PC-3 (cell line): ENCODE data around the gene TMEM140.

Experiments
- EZH2phosphoT487 ChIP-seq: fragments of 300-600 bp; sonication (generic); IDR thresholded peaks from 2 replicates; pipeline ENCODE4 v1.6.1; 2018; ENCODE audit warnings: mild to moderate bottlenecking, antibody characterized with exemption, low read length, borderline replicate concordance
- TF ChIP-seq, protein P1 (sequence below): fragments of 300-600 bp; sonication (generic); conservative IDR thresholded peaks from 2 replicates; pipeline ENCODE4 v1.5.1; 2017; ENCODE audit warnings: antibody characterized with exemption, low read depth, mild to moderate bottlenecking, low read length

DNA sequence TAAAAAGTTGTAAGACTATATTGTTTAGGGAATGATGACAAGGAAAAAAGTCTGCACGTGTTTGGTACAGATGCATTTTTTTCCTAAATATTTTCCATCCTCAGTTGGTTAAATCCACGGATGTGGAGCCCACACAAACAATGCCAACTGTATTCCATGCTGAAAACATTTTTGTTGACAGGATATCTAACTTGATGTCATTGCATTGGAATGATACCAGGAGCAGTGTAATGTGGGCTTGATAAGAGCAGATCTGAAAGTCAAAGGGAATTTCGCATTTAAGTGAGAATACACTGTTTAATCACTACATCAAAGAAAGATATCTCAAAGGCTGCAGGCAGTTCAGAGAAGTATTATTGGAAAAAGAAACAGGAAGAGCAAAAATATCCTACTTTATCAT is 49.5 kb upstream of the TMEM140 start:
- TF ChIP-seq, protein P1, sequence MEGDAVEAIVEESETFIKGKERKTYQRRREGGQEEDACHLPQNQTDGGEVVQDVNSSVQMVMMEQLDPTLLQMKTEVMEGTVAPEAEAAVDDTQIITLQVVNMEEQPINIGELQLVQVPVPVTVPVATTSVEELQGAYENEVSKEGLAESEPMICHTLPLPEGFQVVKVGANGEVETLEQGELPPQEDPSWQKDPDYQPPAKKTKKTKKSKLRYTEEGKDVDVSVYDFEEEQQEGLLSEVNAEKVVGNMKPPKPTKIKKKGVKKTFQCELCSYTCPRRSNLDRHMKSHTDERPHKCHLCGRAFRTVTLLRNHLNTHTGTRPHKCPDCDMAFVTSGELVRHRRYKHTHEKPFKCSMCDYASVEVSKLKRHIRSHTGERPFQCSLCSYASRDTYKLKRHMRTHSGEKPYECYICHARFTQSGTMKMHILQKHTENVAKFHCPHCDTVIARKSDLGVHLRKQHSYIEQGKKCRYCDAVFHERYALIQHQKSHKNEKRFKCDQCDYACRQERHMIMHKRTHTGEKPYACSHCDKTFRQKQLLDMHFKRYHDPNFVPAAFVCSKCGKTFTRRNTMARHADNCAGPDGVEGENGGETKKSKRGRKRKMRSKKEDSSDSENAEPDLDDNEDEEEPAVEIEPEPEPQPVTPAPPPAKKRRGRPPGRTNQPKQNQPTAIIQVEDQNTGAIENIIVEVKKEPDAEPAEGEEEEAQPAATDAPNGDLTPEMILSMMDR = no peak
- no peak for TF ChIP-seq EZH2phosphoT487
